ENCODE data around the gene MRPL38.

The MRPL38 gene

DNA sequence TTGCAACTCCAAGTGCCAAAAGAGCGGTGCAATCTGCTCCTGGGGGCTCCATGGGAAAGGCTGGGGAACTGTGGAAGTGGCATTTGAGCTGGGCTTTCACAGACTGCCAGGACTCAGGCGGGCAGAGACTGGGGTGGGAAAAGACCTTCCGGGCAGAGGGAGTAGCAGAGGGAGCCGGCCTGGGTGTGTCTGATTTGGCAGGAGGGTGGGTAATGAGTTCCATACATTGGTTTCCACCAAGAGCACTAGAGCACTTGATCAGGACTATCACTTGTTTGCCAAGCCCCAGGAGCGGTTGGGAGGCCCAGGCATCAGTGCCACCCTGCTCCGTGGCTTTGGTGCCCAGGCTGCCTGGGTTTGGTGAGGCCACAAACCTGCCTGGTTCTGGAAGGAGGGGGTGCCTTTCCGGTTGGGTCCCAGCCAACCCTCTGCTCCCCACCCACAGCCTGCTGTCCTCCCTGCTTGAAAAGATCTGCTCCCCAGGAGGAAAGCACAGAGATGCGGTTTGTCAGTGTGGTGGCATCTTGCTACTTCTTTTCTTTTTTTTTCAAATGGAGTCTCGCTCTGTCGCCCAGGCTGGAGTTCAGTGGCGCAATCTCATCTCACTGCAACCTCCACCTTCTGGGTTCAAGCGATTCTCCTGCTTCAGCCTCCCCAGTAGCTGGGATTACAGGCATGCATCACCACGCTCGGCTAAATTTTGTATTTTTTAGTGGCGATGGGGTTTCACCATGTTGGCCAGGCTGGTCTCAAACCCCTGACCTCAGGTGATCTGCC, 22.8 kb downstream of the MRPL38 start:
- TF ChIP-seq GABPA (IDR thresholded peaks at IDR 0.05; ENCODE audit: low read depth) (no peak), POLR2AphosphoS5 (IDR thresholded peaks at IDR 0.05; ENCODE audit: low read depth) (no peak), SPI1 (IDR thresholded peaks at IDR 0.05; ENCODE audit: borderline replicate concordance, low read depth) (no peak)
- TF ChIP-seq, protein P1, sequence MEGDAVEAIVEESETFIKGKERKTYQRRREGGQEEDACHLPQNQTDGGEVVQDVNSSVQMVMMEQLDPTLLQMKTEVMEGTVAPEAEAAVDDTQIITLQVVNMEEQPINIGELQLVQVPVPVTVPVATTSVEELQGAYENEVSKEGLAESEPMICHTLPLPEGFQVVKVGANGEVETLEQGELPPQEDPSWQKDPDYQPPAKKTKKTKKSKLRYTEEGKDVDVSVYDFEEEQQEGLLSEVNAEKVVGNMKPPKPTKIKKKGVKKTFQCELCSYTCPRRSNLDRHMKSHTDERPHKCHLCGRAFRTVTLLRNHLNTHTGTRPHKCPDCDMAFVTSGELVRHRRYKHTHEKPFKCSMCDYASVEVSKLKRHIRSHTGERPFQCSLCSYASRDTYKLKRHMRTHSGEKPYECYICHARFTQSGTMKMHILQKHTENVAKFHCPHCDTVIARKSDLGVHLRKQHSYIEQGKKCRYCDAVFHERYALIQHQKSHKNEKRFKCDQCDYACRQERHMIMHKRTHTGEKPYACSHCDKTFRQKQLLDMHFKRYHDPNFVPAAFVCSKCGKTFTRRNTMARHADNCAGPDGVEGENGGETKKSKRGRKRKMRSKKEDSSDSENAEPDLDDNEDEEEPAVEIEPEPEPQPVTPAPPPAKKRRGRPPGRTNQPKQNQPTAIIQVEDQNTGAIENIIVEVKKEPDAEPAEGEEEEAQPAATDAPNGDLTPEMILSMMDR (IDR thresholded peaks at IDR 0.05; ENCODE audit: insufficient read depth, low read length) = no peak
- TF ChIP-seq, protein P2, sequence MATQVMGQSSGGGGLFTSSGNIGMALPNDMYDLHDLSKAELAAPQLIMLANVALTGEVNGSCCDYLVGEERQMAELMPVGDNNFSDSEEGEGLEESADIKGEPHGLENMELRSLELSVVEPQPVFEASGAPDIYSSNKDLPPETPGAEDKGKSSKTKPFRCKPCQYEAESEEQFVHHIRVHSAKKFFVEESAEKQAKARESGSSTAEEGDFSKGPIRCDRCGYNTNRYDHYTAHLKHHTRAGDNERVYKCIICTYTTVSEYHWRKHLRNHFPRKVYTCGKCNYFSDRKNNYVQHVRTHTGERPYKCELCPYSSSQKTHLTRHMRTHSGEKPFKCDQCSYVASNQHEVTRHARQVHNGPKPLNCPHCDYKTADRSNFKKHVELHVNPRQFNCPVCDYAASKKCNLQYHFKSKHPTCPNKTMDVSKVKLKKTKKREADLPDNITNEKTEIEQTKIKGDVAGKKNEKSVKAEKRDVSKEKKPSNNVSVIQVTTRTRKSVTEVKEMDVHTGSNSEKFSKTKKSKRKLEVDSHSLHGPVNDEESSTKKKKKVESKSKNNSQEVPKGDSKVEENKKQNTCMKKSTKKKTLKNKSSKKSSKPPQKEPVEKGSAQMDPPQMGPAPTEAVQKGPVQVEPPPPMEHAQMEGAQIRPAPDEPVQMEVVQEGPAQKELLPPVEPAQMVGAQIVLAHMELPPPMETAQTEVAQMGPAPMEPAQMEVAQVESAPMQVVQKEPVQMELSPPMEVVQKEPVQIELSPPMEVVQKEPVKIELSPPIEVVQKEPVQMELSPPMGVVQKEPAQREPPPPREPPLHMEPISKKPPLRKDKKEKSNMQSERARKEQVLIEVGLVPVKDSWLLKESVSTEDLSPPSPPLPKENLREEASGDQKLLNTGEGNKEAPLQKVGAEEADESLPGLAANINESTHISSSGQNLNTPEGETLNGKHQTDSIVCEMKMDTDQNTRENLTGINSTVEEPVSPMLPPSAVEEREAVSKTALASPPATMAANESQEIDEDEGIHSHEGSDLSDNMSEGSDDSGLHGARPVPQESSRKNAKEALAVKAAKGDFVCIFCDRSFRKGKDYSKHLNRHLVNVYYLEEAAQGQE (IDR thresholded peaks at IDR 0.05; ENCODE audit: insufficient replicate concordance, low read depth) = no peak
- Histone ChIP-seq H3K27me3 (ENCODE audit: insufficient read depth, poor library complexity, severe bottlenecking) (peaks cover 9% of the 10 kb centered on the region), H3K27ac (replicated peaks) (no peak overlapping the region), H3K4me3 (replicated peaks; ENCODE audit: insufficient read depth, low read length) (no peak overlapping the region)
- no peak for DNase-seq (ENCODE audit: low read depth in 1 of 2, low spot score in 1 of 2)

DNA sequence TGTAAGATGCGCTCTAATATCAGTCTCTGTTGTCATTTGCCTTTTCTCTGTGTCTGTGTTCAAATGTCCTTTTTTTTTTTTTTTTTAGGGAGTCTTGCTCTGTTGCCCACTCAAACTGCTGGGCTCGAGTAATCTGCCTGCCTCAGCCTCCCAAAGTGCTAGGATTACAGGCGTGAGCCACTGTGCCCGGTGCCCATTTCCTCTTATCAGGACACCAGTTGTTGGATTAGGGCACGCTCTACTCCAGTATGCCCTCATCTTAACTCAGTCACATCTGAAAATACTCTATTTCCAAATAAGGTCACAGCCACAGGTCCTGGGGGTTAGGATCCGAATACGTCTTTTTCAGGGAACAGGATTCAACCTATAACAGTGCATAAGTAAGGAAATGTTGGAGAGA, 24.4 kb downstream of the MRPL38 start:
- TF ChIP-seq POLR2AphosphoS5 (IDR thresholded peaks at IDR 0.05; ENCODE audit: low read depth) (no peak), SPI1 (IDR thresholded peaks at IDR 0.05; ENCODE audit: borderline replicate concordance, low read depth) (no peak), GABPA (IDR thresholded peaks at IDR 0.05; ENCODE audit: low read depth) (no peak)
- TF ChIP-seq, protein P1 (IDR thresholded peaks at IDR 0.05; ENCODE audit: insufficient read depth, low read length) = no peak
- TF ChIP-seq, protein P2 (IDR thresholded peaks at IDR 0.05; ENCODE audit: insufficient replicate concordance, low read depth) = no peak
- no peak overlapping the region for H3K27ac ChIP-seq (replicated peaks)

DNA sequence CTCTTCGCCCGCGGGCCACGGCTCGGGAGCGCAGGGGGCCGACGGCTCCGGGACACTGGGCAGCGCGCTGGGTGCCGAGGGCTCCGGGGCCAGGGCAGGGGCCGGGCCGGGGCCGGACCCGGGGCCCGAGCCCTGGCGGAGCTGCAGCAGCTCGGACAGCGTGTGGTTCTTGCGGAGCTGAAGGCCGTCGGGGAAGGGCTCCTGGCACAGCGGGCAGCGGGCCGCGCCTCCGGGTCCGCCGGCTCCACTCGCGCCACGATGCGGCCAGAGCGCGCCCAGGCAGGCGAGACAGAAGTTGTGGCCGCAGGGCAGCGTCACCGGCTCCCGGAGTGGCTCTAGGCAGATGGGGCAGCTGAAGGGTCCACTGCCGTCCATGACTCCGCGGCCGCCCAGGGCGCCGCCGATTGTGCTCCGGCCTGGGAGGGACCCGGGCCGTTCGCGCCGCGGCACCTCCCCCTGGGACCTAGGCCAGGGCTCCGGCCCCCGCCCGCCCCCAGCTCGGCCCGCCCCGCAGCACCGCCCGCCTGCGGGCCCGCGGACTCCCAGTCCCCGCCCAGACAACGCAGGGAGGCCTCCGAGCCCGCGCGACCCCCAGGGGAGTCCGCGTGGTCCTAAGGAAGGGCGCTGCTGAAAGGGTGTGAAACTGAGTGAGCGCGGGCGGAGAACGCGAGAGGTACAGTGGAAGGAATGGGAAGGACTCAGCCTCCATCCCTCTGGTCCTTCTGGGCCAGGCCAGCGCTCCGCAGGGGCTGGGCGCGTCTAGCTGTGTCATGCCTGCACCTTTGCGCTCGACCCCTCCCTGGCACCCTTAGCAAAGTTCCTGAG, 26.3 kb downstream of the MRPL38 start, which contains the start of gene TRIM47:
Gene TRIM47, minus strand, starts transcription at position 408 of the 825 bp plus-strand sequence. Its CDS starts 33 bp downstream, at position 375.
- Histone ChIP-seq H3K27me3 (ENCODE audit: insufficient read depth, poor library complexity, severe bottlenecking) (peaks cover 9% of the 10 kb centered on the region), H3K27ac (replicated peaks) (no peak within 1 kb of the TSS), H3K4me3 (replicated peaks; ENCODE audit: insufficient read depth, low read length) (no peak within 1 kb of the TSS; the same call in 1 of the 2 replicates)
- TF ChIP-seq, protein P2 (IDR thresholded peaks at IDR 0.05; ENCODE audit: insufficient replicate concordance, low read depth) = no peak
- TF ChIP-seq SPI1 (IDR thresholded peaks at IDR 0.05; ENCODE audit: borderline replicate concordance, low read depth) (no peak), POLR2AphosphoS5 (IDR thresholded peaks at IDR 0.05; ENCODE audit: low read depth) (no peak), GABPA (IDR thresholded peaks at IDR 0.05; ENCODE audit: low read depth) (no peak)
- TF ChIP-seq, protein P1 (IDR thresholded peaks at IDR 0.05; ENCODE audit: insufficient read depth, low read length) = no peak
- DNase-seq (ENCODE audit: low read depth in 1 of 2, low spot score in 1 of 2) = no peak

More for the DNA sequence above, 24.4 kb downstream of the MRPL38 start:
- Histone ChIP-seq H3K27me3 (ENCODE audit: insufficient read depth, poor library complexity, severe bottlenecking) (peaks cover 9% of the 10 kb centered on the region), H3K4me3 (replicated peaks; ENCODE audit: insufficient read depth, low read length) (no peak overlapping the region)
- DNase-seq (ENCODE audit: low read depth in 1 of 2, low spot score in 1 of 2) = no peak
